ENCODE results near the gene SMARCB1. TPM values are rescaled to one million over a fixed set of nuclear protein-coding genes. Genes with fewer than 3 reads are reported as not detected.

The SMARCB1 gene
- total and polyA plus RNA-seq, 12 donors = 41.3 to 95.5 (median 76.8) TPM

DNA sequence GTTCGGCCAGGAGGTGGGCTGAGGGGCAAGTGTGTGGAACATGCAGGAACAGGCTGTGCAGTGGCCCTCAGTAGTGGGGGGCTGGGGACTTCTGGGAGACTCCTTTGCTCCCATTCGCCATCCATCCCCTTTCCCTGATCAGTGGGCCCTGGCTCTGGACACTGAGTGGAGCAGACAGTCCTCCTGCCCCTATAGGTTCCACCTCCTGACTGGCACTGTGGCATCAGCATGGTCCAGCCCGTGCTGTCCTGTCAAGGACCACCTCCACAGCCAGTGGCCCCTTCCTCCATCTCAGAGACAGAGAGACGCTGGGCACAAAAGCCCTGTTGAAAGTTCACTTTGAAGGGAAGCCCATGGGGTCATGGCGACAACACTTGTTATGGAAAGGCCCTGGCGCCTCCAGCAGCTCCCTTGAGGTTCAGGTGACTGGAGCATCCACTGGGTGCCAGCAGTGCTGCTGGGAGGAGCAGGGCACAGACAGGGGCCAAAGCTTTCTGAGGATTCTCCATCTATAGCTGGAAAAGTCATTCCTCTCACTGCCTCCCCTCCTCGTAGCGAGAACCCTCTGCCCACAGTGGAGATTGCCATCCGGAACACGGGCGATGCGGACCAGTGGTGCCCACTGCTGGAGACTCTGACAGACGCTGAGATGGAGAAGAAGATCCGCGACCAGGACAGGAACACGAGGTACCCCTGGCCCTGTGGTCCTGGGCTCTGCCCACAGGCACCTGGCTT lies 46.4 kb downstream of the SMARCB1 start:
- no peak overlapping the region for H3K27ac ChIP-seq
- TF ChIP-seq POLR2A (IDR thresholded peaks at IDR 0.05) = no peak
- TF ChIP-seq, protein P1, sequence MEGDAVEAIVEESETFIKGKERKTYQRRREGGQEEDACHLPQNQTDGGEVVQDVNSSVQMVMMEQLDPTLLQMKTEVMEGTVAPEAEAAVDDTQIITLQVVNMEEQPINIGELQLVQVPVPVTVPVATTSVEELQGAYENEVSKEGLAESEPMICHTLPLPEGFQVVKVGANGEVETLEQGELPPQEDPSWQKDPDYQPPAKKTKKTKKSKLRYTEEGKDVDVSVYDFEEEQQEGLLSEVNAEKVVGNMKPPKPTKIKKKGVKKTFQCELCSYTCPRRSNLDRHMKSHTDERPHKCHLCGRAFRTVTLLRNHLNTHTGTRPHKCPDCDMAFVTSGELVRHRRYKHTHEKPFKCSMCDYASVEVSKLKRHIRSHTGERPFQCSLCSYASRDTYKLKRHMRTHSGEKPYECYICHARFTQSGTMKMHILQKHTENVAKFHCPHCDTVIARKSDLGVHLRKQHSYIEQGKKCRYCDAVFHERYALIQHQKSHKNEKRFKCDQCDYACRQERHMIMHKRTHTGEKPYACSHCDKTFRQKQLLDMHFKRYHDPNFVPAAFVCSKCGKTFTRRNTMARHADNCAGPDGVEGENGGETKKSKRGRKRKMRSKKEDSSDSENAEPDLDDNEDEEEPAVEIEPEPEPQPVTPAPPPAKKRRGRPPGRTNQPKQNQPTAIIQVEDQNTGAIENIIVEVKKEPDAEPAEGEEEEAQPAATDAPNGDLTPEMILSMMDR (IDR thresholded peaks at IDR 0.05) = no peak
- H3K4me1 ChIP-seq (replicated peaks in 1 of 2) = peaks cover under 1 to 14% of the 10 kb centered on the region in 2 donors
- H3K27me3 ChIP-seq = no peaks in the 10 kb centered on the region
- no peak overlapping the region for H3K4me3 ChIP-seq
- no peaks in the 10 kb centered on the region for H3K9me3 ChIP-seq (replicated peaks in 1 of 3)
- peak in 2 of 7 donors; percentile 5 to 15 for DNase-seq
- peaks cover 0 to 34% of the 10 kb centered on the region in 2 donors for H3K36me3 ChIP-seq (replicated peaks in 1 of 2)
- WGBS, 4 donors = 85 to 94% (median 89%) methylated on average over 13 to 16 of the region's 16 CpGs
- intact Hi-C loops (cut with DNase I) = no loop called here

DNA sequence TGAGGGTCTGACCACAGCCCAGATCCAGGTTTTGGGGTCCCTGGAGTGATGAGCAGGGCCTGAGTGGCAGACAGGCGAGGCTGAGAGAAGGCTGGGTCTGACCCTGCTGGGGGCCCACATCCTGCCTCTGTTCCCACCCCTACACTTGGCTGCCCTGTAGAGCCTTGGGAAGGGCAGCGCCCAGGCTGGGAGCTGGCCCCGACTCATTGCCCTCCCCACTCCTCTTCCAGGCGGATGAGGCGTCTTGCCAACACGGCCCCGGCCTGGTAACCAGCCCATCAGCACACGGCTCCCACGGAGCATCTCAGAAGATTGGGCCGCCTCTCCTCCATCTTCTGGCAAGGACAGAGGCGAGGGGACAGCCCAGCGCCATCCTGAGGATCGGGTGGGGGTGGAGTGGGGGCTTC lies 47.1 kb downstream of the SMARCB1 start:
- H3K4me1 ChIP-seq (replicated peaks in 1 of 2) = peaks cover 6 to 17% of the 10 kb centered on the region in 2 donors
- no peak overlapping the region for H3K27ac ChIP-seq
- H3K36me3 ChIP-seq (replicated peaks in 1 of 2) = peaks cover 0 to 32% of the 10 kb centered on the region in 2 donors
- peak in 2 of 7 donors; percentile 13 to 17 for DNase-seq
- H3K27me3 ChIP-seq = no peaks in the 10 kb centered on the region
- no peaks in the 10 kb centered on the region for H3K9me3 ChIP-seq (replicated peaks in 1 of 3)
- no peak for TF ChIP-seq POLR2A (IDR thresholded peaks at IDR 0.05)
- no peak overlapping the region for H3K4me3 ChIP-seq
- intact Hi-C loops (cut with DNase I) = no loop called here
- 76 to 83% (median 81%) methylated on average over 1 to 13 of the region's 13 CpGs for WGBS, 4 donors

DNA sequence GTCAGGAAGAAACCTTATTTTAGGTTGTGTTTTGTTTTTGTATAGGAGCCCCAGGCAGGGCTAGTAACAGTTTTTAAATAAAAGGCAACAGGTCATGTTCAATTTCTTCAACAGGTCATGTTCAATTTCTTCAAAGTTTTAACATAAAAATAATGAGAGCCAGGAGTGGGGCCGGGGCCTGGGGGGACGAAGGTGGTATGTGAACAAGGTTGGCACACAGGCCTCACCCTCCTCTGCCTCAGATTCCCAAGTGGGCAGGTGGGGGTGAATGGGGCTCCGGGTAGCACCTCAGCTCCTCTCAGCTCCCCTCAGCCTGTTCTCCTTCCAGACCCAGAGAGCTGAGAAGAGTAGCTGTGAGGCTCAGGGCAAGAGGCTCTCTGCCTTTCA lies 47.6 kb downstream of the SMARCB1 start:
- TF ChIP-seq POLR2A (IDR thresholded peaks at IDR 0.05) = no peak
- TF ChIP-seq, protein P1 (IDR thresholded peaks at IDR 0.05) = no peak
- Histone ChIP-seq H3K36me3 (replicated peaks in 1 of 2) (peaks cover 0 to 32% of the 10 kb centered on the region in 2 donors), H3K9me3 (replicated peaks in 1 of 3) (no peaks in the 10 kb centered on the region), H3K4me3 (no peak overlapping the region), H3K27ac (no peak overlapping the region), H3K4me1 (replicated peaks in 1 of 2) (peaks cover 6 to 17% of the 10 kb centered on the region in 2 donors), H3K27me3 (no peaks in the 10 kb centered on the region)
- 80 to 100% (median 92%) methylated on average over 3 of the region's 3 CpGs for WGBS, 4 donors
- DNase-seq = peak in 2 of 7 donors; percentile 6 to 11
- intact Hi-C loops (cut with DNase I) = no loop called here

DNA sequence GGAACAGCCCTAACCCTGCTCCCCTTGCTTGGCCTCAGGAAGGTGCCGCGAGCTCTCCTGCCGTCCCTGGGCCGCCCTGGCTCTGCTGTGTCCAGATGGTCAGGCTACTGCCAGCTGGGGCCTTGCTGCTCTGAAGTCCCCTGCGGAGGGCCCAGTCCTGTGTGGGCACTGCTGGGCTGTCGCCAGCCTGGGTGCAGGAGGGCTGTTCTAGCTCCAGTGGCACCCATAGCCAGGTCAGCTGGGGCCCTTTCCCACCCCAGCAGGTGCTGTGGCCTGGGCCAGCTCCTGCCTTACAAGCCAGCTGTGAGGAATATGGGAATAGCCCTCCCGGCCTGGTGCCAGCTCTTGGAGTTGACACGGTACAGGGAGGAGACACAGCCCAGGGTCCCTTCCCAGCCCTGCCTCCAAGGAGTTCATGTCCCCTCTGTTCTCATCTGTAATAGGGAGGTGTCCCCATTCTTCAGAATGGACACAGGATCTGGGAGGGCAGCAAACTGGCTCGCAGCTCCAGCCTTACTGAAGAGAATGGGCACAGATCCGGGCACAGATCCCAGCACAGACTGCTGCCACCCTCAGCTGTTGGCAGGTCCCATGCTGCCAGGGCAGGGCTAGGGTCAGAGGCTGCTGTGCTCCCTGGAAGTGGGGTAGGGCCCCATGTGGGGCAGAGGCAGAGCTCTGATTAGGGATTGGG lies 48.2 kb downstream of the SMARCB1 start:
- 88 to 100% (median 91%) methylated on average over 1 to 10 of the region's 10 CpGs; no CpG with 5 or more reads in 1 of the 4 donors for WGBS, 4 donors
- Histone ChIP-seq H3K9me3 (replicated peaks in 1 of 3) (no peaks in the 10 kb centered on the region), H3K4me3 (no peak overlapping the region), H3K36me3 (replicated peaks in 1 of 2) (peaks cover 0 to 32% of the 10 kb centered on the region in 2 donors), H3K4me1 (replicated peaks in 1 of 2) (peaks cover 6 to 19% of the 10 kb centered on the region in 2 donors), H3K27ac (peak overlapping the region in 1 of 5 donors; percentile 8), H3K27me3 (no peaks in the 10 kb centered on the region)
- intact Hi-C loops (cut with DNase I) = no loop called here
- no peak for TF ChIP-seq POLR2A (IDR thresholded peaks at IDR 0.05)
- TF ChIP-seq, protein P1 (IDR thresholded peaks at IDR 0.05) = no peak
- DNase-seq = peak in 4 of 7 donors; percentile 9 to 17 (median 12)
